HG02678 (cell line): ENCODE measurements around the gene HPDL.

ENCODE experiments used
- ATAC-seq: cut with Tn5 transposase; IDR thresholded peaks from one replicate; pipeline ENCODE4 v1.9.1; 2021; ENCODE audit warnings: mild to moderate bottlenecking, moderate library complexity; ENCODE audit not compliant: unreplicated experiment

Gene HPDL

DNA sequence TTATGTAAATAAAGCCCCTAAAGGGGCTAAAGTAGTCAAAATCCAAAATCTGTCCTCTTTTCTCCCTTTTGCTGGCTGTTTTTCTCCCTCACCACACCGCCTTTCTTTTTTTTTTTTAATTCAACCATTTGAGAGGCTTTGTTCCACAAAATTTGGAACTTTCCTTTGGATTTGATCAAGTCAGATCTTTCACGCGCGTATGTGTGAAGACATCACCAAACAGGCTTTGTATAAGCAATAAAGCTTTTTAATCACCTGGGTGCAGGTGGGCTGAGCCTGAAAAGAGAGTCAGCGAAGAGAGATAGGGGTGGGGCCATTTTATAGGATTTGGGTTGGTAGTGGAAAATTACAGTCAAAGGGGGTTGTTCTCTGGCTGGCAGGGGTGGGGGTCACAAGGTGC, 5.3 kb upstream of the HPDL start:
- ATAC-seq: no peak

GRCh38 chr1:45322486-45323040, 4.1 kb upstream of the HPDL start:
- ATAC-seq: no peak

DNA sequence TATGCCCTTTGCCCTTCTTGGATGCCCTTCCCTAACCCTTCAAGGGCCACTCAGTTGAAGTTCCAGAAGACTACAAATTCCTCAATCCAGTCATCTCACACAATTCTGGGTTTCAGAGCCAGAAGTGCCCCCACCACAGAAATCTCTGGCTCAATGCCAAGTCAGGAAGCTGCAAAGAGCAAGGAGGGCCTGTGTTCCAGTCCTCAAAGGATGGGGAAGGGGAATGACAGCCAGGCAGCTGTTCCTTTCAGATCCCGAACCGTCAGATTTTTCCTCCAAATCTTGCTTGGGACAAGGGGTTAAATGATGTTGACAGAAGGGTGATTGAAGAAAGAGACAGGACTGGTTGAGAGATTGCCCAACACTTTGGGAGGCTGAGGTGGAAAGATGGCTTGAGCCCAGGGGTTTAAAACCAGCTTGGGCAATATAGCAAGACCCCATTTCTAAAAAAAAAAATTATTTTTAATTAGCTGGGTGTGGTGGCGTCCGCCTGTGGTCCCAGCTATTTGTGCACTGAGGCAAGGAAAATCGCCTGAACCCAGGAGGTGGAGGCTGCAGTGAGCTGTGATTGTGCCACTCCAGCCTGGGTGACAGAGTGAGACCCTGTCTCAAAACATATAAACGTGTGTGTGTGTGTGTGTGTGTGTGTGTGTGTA, 716 bp upstream of the HPDL start:
- ATAC-seq: no peak

- no peak for ATAC-seq
Measured at GRCh38 chr1:45327644-45328515, 1.2 kb downstream of the HPDL start.

DNA sequence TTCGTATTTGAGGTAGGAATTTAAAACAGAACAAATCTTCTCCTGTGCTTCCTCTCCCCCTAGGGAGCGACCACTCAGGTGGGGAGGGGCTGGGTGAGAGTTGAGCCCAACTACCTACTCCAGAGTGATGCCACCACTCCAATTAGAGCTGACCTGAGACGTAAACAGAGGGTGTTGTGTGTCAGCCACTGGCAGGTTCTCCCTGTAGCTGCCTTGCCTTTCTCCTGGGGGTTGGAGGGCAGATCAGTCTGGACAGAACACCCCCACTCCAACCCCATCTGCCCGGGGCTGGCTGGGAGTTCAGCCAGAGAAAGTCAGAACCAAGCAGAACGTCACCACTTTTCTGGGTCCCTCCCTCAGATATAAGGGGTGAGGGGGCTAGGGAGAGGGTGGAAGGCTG, 2.0 kb downstream of the HPDL start:
- ATAC-seq: no peak

DNA sequence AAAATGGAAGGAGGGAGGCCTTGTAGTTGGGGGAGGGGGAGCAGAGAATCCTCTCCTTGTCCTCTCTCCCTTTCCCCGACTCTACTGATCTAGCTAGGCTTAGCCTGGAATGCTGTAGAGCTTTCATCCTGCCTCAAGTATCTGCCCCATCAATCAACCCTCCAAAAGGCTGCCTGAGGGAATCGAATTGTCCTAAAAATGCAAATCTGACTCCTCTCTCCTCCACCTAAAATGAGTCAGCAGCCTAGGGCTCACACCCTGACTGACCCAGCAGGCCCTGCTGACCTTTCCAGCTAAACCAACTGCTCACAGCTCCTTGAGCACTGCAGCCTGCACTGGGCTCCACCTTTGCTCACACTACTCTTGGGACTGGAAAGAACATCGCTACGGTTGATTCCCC, 2.8 kb downstream of the HPDL start:
- ATAC-seq: no peak

DNA sequence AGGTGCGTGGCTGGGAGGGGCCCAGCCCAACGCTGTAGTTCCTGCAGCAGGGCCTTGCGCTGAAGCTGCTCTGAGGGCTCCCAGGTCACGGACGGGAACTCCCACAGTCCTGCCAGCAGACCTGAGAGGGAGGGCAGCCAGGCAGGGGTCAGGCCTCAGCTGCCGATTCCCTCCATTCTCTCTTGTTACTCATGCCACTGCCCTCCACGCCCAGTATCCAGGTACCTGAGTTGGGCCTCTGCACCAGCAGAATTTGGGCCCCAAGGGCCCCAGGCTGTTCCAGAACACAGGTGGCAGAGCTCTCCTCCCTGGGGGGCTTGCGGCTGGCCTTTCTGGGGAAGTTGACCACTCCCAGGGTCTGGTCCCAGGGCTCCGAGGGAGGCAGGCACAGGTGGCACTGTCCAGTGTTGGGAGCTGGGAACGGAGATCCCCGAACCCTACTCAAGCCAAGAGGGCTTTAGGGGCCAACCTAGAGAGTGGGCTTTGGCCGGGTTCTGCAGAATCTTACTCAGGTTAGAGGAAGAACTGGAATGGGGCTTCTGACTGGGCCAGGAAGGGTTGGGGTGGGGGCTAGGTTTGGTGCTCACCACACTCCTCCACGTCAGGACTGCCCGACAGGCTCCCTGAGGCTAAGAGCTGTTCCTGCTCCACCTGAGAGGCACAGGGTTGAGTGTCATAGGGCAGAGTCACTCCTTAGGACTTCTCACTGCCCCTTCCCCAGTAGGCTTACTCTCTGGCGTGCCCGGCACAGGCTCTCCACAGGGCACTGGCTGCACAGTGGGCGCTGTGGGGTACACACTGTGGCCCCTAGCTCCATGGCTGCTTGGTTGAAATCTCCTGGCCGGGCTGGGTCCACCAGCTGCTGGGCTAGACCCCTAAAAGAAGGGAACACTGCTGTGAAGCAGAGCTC, 5.0 kb downstream of the HPDL start:
- ATAC-seq: no peak

DNA sequence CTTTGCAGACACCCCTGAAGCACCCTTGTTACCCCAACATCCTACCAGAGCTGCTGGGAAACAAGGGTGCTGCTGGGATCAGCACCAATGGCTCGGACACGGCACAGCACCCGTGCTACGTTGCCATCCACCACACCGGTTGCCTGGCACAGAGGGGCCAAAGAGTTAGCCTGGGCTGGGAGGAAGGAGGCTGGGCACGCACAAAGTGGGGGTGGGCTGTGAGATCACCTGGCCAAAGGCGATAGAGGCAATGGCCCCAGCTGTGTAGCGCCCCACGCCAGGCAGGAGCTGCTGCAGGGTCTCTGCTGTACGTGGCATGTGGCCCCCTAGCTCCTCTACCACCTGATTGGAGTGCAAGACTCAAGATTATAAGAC, 5.6 kb downstream of the HPDL start:
- ATAC-seq: no peak

GRCh38 chr1:45334308-45335245, 7.9 kb downstream of the HPDL start:
- no peak for ATAC-seq

DNA sequence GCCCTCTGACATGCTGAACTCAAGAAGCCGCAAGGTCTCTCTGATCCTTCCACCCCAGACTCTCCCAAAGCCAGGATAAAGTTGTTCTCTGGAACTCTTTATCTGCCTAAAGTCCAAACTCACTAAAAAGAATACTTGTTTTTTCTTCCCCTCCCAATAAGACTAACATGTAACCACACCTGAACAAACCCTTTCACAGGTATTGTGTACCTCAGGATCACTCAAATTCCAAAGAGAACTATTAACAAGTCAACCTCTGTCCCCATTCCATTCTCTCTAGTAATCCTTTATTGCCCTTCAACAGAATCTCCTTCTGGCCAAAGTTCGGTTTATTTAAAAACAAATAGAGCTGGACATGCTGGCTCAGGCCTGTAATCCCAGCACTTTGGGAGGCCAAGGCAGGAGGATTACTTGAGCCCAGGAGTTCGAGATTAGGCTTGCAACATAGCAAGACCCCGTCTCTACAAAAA, 9.2 kb downstream of the HPDL start:
- ATAC-seq: no peak

DNA sequence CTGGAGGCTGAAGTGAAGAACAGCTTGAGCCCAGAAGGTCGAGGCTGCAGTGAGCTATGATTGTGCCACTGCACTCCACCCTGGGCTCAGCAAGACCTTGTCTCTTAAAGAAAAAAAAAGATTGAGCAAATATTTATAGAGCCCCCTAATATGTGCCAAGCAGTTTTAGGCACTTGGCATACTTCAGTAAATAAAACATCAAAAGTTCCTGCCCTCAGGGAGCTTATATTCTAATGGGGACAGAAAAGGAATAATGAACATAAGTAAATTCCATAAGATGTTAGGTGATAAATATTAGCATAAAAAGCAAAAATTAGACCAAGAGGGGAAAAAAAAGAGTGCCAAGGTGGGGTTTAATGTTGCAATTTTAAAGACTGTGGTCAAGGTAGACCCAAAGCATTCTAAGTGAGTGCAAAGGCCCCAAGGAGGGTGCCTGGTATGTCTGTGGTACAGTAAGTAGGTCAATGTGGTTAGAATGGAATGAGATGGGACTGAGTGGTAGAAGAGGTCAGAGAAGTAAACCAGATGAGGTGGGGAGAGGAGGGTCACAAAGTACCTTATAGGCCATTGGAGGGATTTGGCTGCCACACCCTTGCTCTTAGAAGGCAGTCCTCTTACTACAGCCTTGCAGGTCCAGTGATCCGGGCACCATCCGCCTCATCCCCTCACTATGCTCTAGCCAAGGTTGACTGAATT, 11.1 kb downstream of the HPDL start:
- ATAC-seq: no peak

- ATAC-seq: peak; percentile 88
Measured at GRCh38 chr1:45339789-45340558, 13.3 kb downstream of the HPDL start, which contains the start of the genes MUTYH and TOE1. Gene MUTYH, minus strand, starts transcription at chr1:45340440. Its CDS starts 5,935 bp downstream, at chr1:45334505. Gene TOE1, plus strand, starts transcription at chr1:45340170. Its CDS starts 83 bp downstream, at chr1:45340253.

DNA sequence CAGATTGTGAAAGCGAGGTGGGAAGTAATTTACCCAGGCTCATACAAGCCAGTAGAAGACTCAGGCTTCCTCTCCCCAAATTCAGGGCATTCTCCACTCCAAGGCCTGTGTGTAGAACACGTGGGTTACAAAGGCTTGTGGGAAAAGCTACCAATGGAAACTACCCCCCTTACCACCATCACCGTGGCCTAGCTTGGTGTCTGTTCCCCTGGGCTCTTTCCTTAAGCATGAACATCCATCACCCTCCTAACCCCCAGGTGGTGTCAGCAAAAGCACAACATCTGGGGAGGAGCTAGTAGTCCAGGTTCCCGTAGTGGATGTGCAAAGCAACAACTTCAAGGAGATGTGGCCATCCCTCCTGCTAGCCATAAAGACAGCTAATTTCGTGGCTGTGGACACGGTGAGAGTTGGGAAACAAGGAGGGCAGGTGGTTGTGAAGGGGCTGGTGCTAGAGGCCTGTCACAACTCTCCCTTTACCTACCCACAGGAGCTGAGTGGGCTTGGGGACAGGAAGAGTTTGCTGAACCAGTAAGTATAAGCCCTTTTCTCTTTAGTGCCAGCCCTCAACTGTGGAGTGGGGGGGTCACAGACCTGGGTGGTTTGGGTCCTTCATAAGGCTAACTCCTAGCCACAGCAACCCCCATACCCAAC, 14.2 kb downstream of the HPDL start:
- no peak for ATAC-seq

DNA sequence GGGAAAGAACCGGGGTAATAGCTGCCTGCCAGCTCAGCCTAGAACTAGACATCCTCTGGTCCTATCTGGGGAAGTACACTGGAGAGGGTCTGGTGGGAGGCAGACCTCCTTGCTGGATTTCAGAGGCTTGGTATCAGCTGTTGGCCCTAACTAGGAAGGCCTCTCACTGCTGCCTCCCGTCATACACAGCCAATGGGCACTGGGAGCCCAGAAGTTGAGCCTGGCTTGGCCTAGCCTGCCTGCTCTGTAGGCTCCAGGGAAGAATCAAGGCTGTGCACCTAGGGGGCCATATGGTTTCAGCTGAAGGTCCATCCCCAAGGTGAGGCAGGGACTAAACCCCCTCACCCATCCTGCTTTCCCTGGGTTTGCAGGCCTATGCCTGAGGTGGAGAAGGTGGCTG, 17.8 kb downstream of the HPDL start:
- no peak for ATAC-seq

DNA sequence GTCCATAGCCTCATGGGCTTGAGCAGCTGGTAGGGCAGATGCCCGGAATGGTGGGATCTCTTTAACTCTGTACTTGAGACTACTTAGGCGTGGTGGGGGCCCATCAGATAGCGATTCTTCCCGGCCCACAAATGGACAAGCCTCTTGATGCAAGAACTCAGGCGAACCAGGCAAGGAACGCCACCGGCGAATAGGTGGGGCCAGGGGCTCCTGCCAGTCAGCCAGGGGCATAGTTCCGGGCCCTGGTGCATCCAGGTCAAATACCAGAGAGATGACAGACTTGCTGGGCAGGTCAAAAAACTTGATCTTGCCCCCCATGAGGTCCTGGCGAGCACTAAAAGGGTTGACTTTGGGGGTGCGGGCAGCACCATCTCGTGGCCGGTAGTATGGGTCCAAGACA, 18.3 kb downstream of the HPDL start:
- no peak for ATAC-seq

- ATAC-seq: no peak
Measured at GRCh38 chr1:45346473-45346872, 19.8 kb downstream of the HPDL start.

- no peak for ATAC-seq
Measured at GRCh38 chr1:45348020-45348419, 21.3 kb downstream of the HPDL start.

DNA sequence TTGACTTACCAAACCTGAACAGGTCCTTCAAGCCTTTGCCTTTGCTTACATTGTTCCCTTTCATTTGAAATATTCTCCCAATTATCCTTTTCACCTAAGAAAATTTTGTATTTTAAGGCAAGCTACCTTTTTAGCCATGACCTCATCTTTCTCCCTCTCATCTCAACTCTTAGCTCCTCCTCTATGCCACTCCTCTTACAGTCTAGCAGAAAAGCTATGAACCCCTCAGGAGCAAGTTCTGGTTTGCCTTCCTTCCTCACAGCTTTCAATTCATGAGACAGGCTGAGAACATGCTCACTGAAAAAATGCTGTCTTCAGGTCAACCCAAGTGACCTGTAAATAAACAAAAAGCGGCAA, 21.9 kb downstream of the HPDL start:
- no peak for ATAC-seq
